Heart left ventricle (tissue), 13 donors: ENCODE results near the gene FAN1.

Experiments
- CTCF ChIP-seq, 12 donors: fragments of 200-600 bp; sonication (generic) in 4 of 12; IDR thresholded peaks; one replicate each; pipeline versions ENCODE4 v1.5.0 to v1.8.0; 2018 to 2022; ENCODE audit warnings: antibody characterized with exemption in 12 of 12, mild to moderate bottlenecking in 5 of 12
- POLR2A ChIP-seq, 2 donors: fragments of 450-650 bp; IDR thresholded peaks; one replicate each; pipeline ENCODE4 v1.6.1; 2017; ENCODE audit warnings: antibody characterized with exemption in 2 of 2, mild to moderate bottlenecking in 2 of 2, moderate library complexity in 2 of 2
- donor health status: ischemic (EF 13 %, LVEDD 7.1; RV severe dilation, severe dysfunction).
- donor health status: DM: no; HTN: yes; CAD: no.
- donor health status: DM: no; HTN: no; CAD: no.
- donor health status: ischemic (EF 25% LVEDD 6.9; RV normal size, moderate dysfunction).
- donor health status: ischemic (EF 25% LVEDD 5.7; RV mildly dilated, moderate dysfunction).
- donor health status: ischemic (EF 35%, LVEDD 5.7; RV mildly dilated, moderate dysfunction).
- donor health status: nonischemic (EF 11% LVEDD 7.7; RV severe dilation, severe dysfunction).
- donor health status: DM: yes; HTN: yes; CAD: no.
- donor health status: PGD.
- donor health status: ischemic (EF 29% LVEDD 5.4; RV normal size, mild dysfunction).
- donor health status: nonischemic (EF 23%, LVEDD 6.1; RV moderate dilation, normal function).

GRCh38 chr15:30985081-30985531 lies 81.4 kb downstream of the FAN1 start:
- no peak for TF ChIP-seq CTCF (IDR thresholded peaks at IDR 0.05)
- no peak for TF ChIP-seq POLR2A (IDR thresholded peaks at IDR 0.05)
